Keratinocyte (primary cell): Measurements from ENCODE around the gene FAM193B. TPM values are rescaled to one million over a fixed set of nuclear protein-coding genes. Genes with fewer than 3 reads are reported as not detected.

Experiments used
- DNase-seq: peaks from one replicate; pipeline ENCODE4 v3.0.0-alpha.2; 2011; ENCODE audit warnings: low read depth, missing footprints, low spot score
- FAIRE-seq: peaks from 2 replicates; lab custom pipeline; 2011; peaks lifted over from hg19 to GRCh38; lab: Jason Lieb, UNC
- H2AFZ ChIP-seq: 2 replicates; pipeline ENCODE4 v1.6.0; 2012; ENCODE audit warnings: low read length, control low read depth, inconsistent platforms; ENCODE audit not compliant: control insufficient read depth
- H3K27ac ChIP-seq: 2 replicates; pipeline ENCODE4 v1.5.1; 2011; ENCODE audit warnings: low read length; ENCODE audit not compliant: control insufficient read depth, insufficient read depth
- H3K27me3 ChIP-seq: 3 replicates; pipeline ENCODE4 v1.6.0; 2011; ENCODE audit warnings: low read length; ENCODE audit not compliant: control insufficient read depth, insufficient read depth; ENCODE audit errors: extremely low read depth
- H3K36me3 ChIP-seq, 2 experiments: 2 replicates in 1 of 2; 3 replicates in 1 of 2; pipeline ENCODE4 v1.5.1; 2011; ENCODE audit warnings: low read length in 2 of 2, mild to moderate bottlenecking in 1 of 2; ENCODE audit not compliant: control insufficient read depth in 2 of 2, insufficient read depth in 2 of 2; ENCODE audit errors: extremely low read depth in 1 of 2
- H3K4me1 ChIP-seq: 3 replicates; pipeline ENCODE4 v1.5.1; 2011; ENCODE audit warnings: low read length; ENCODE audit not compliant: control insufficient read depth, insufficient read depth; ENCODE audit errors: extremely low read depth
- H3K4me2 ChIP-seq: 3 replicates; pipeline ENCODE4 v1.6.0; 2011; ENCODE audit warnings: low read depth, low read length; ENCODE audit not compliant: control insufficient read depth, insufficient read depth; ENCODE audit errors: extremely low read depth
- H3K4me3 ChIP-seq, 3 experiments: fragments of 200-600 bp in 1 of 3; sonication (generic) in 1 of 3; 2 replicates in 2 of 3; 3 replicates in 1 of 3; pipeline ENCODE4 v1.5.1; 2011 to 2016; ENCODE audit warnings: low read length in 3 of 3, mild to moderate bottlenecking in 3 of 3, control low read depth in 2 of 3, inconsistent platforms in 1 of 3, low read depth in 1 of 3, mixed read lengths in 1 of 3, mixed run types in 1 of 3, moderate library complexity in 1 of 3; ENCODE audit not compliant: control insufficient read depth in 2 of 3, insufficient read depth in 2 of 3; ENCODE audit errors: extremely low read depth in 1 of 3
- H3K79me2 ChIP-seq: 2 replicates; pipeline ENCODE4 v1.6.0; 2012; ENCODE audit warnings: low read length; ENCODE audit not compliant: control insufficient read depth, insufficient read depth
- H3K9ac ChIP-seq: 3 replicates; pipeline ENCODE4 v1.6.0; 2011; ENCODE audit warnings: low read length; ENCODE audit not compliant: control insufficient read depth, insufficient read depth; ENCODE audit errors: extremely low read depth
- H3K9me1 ChIP-seq: 3 replicates; pipeline ENCODE4 v1.6.0; 2011; ENCODE audit warnings: low read length; ENCODE audit not compliant: control insufficient read depth, insufficient read depth; ENCODE audit errors: extremely low read depth
- H3K9me3 ChIP-seq: 2 replicates; pipeline ENCODE4 v1.5.1; 2012; ENCODE audit warnings: low read depth, low read length; ENCODE audit not compliant: control insufficient read depth
- H4K20me1 ChIP-seq: 3 replicates; pipeline ENCODE4 v1.6.0; 2011; ENCODE audit warnings: low read length; ENCODE audit not compliant: control insufficient read depth, insufficient read depth; ENCODE audit errors: extremely low read depth
- CTCF ChIP-seq, 3 experiments: IDR thresholded peaks in 1 of 3; conservative IDR thresholded peaks in 1 of 3; optimal IDR thresholded peaks in 1 of 3; 2 replicates in 2 of 3; 3 replicates in 1 of 3; pipeline versions ENCODE3 to v1.5.1; 2011; ENCODE audit warnings: low read length in 3 of 3, mild to moderate bottlenecking in 3 of 3, moderate library complexity in 2 of 3, control low read depth in 1 of 3, inconsistent platforms in 1 of 3; ENCODE audit not compliant: insufficient read depth in 2 of 3; ENCODE audit errors: extremely low read depth in 1 of 3
- EZH2 ChIP-seq: IDR thresholded peaks from one replicate; pipeline ENCODE4 v1.6.1; 2012; ENCODE audit warnings: inconsistent platforms, mild to moderate bottlenecking, low read length, moderate library complexity
- dilution Hi-C: fragments of 300-500 bp; cut with MboI; formaldehyde crosslinking; loops from one replicate; pipeline ENCODE4 v1.7.0; 2020; ENCODE audit warnings: low sequenced_read_pairs; ENCODE audit not compliant: extremely low pct_ligation_motif_present
- polyA plus RNA-seq, 5 experiments: library from polyadenylated mRNA; depleted of rRNA in 3 of 5; stranded (reverse) in 3 of 5; stranded (forward) in 1 of 5; unstranded in 1 of 5; fragments of >200 nt; gene quantifications; 1 replicate in 1 of 5; 2 replicates in 3 of 5; 3 replicates in 1 of 5; pipeline versions ENCODE4 v1.2.1 to v1.2.3, GENCODE V29; 2011 to 2012; ENCODE audit warnings: missing spikeins in 2 of 5, low read depth in 1 of 5, low replicate concordance in 1 of 5

Gene FAM193B
- polyA plus RNA-seq, 1 donor (not counting 4 experiments of a cell fraction or from before 2014, with no cell fraction given), result 27.5 TPM

- Histone ChIP-seq H3K9me1 (no peaks in the 10 kb centered on the region), H3K4me2 (no peak overlapping the region), H3K79me2 (no peaks in the 10 kb centered on the region), H3K27me3 (no peaks in the 10 kb centered on the region), H3K4me3 (no peak overlapping the region), H3K9ac (no peak overlapping the region), H3K9me3 (no peaks in the 10 kb centered on the region), H2AFZ (no peak overlapping the region), H3K4me1 (peaks cover 10% of the 10 kb centered on the region), H3K36me3 (peaks cover 0 to 3% of the 10 kb centered on the region in 2 experiments), H3K27ac (no peak overlapping the region), H4K20me1 (no peaks in the 10 kb centered on the region)
- dilution Hi-C loops, result no loop called here
- no peak for TF ChIP-seq CTCF (optimal IDR thresholded peaks at IDR 0.05 in 1 of 3, IDR thresholded peaks at IDR 0.05 in 1 of 3, conservative IDR thresholded peaks at IDR 0.05 in 1 of 3; ENCODE audit: extremely low read depth in 1 of 3, insufficient read depth in 2 of 3, low read length in 3 of 3)
- no peak for TF ChIP-seq EZH2
- DNase-seq (no peak), FAIRE-seq (no peak)
These were observed 51.5 kb downstream of the FAM193B start for GRCh38 chr5:177502886-177503285.

GRCh38 chr5:177501874-177502678 is 52.3 kb downstream of the FAM193B start:
- H3K4me3 ChIP-seq, result no peak overlapping the region
- no peaks in the 10 kb centered on the region for H4K20me1 ChIP-seq
- no peaks in the 10 kb centered on the region for H3K27me3 ChIP-seq
- no peak overlapping the region for H2AFZ ChIP-seq
- peaks cover 0 to 1% of the 10 kb centered on the region in 2 experiments for H3K36me3 ChIP-seq
- H3K9me3 ChIP-seq, result no peaks in the 10 kb centered on the region
- H3K27ac ChIP-seq, result no peak overlapping the region
- dilution Hi-C loops, result no loop called here
- DNase-seq, result no peak
- H3K9ac ChIP-seq, result no peak overlapping the region
- peaks cover under 1% of the 10 kb centered on the region for H3K79me2 ChIP-seq
- TF ChIP-seq CTCF (optimal IDR thresholded peaks at IDR 0.05 in 1 of 3, IDR thresholded peaks at IDR 0.05 in 1 of 3, conservative IDR thresholded peaks at IDR 0.05 in 1 of 3; ENCODE audit: extremely low read depth in 1 of 3, insufficient read depth in 2 of 3, low read length in 3 of 3) (no peak), EZH2 (no peak)
- peaks cover 13% of the 10 kb centered on the region for H3K4me1 ChIP-seq
- no peaks in the 10 kb centered on the region for H3K9me1 ChIP-seq
- no peak overlapping the region for H3K4me2 ChIP-seq
- no peak for FAIRE-seq
